SK-N-SH (cell line): ENCODE data around the gene FBF1.

Experiments used
- CTCF ChIP-seq: fragments of 200-600 bp; sonication (generic); IDR thresholded peaks from 2 replicates; pipeline ENCODE4 v1.6.1; 2017; ENCODE audit warnings: antibody characterized with exemption, mild to moderate bottlenecking, moderate library complexity
- FOXM1 ChIP-seq: IDR thresholded peaks from 2 replicates; pipeline ENCODE4 v1.4.0; 2012; ENCODE audit warnings: low read depth, mild to moderate bottlenecking
- JUND ChIP-seq: IDR thresholded peaks from 2 replicates; pipeline ENCODE4 v1.4.0; 2012
- MEF2A ChIP-seq: IDR thresholded peaks from 2 replicates; pipeline ENCODE4 v1.4.0; 2012; ENCODE audit warnings: low read depth, borderline replicate concordance
- POLR2AphosphoS5 ChIP-seq: IDR thresholded peaks from 2 replicates; pipeline ENCODE4 v1.6.1; 2012; ENCODE audit warnings: low read depth, low read length
- RFX5 ChIP-seq: IDR thresholded peaks from 2 replicates; pipeline ENCODE4 v1.6.1; 2012; ENCODE audit warnings: mild to moderate bottlenecking, improper control_type of control experiment, low read length
- SIN3A ChIP-seq: IDR thresholded peaks from 2 replicates; pipeline ENCODE4 v1.6.1; 2012; ENCODE audit warnings: low read depth, mild to moderate bottlenecking, low read length, moderate library complexity, borderline replicate concordance
- SMC3 ChIP-seq: IDR thresholded peaks from 2 replicates; pipeline ENCODE4 v1.6.1; 2012; ENCODE audit warnings: low read depth, low read length, improper control_type of control experiment
- TEAD4 ChIP-seq: IDR thresholded peaks from 2 replicates; pipeline ENCODE4 v1.4.0; 2012; ENCODE audit warnings: mild to moderate bottlenecking, borderline replicate concordance; ENCODE audit not compliant: insufficient read depth
- ZBTB33 ChIP-seq: IDR thresholded peaks from 2 replicates; pipeline ENCODE4 v1.4.0; 2012; ENCODE audit warnings: low read depth, borderline replicate concordance
- TF ChIP-seq, protein P1 (sequence below): IDR thresholded peaks from 2 replicates; pipeline ENCODE4 v1.4.0; 2012; ENCODE audit warnings: low read depth
- TF ChIP-seq, protein P2 (sequence below): IDR thresholded peaks from 2 replicates; pipeline ENCODE4 v1.6.1; 2012; ENCODE audit warnings: mild to moderate bottlenecking, low read depth, low read length, moderate library complexity

- no peak for TF ChIP-seq CTCF
- TF ChIP-seq JUND = no peak
- no peak for TF ChIP-seq SIN3A
- TF ChIP-seq SMC3 = no peak
- no peak for TF ChIP-seq MEF2A
- TF ChIP-seq, protein P1, sequence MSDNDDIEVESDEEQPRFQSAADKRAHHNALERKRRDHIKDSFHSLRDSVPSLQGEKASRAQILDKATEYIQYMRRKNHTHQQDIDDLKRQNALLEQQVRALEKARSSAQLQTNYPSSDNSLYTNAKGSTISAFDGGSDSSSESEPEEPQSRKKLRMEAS = no peak
- TF ChIP-seq FOXM1 = no peak
- TF ChIP-seq TEAD4 = no peak
- no peak for TF ChIP-seq ZBTB33
- TF ChIP-seq RFX5 = no peak
- TF ChIP-seq POLR2AphosphoS5 = no peak
- TF ChIP-seq, protein P2, sequence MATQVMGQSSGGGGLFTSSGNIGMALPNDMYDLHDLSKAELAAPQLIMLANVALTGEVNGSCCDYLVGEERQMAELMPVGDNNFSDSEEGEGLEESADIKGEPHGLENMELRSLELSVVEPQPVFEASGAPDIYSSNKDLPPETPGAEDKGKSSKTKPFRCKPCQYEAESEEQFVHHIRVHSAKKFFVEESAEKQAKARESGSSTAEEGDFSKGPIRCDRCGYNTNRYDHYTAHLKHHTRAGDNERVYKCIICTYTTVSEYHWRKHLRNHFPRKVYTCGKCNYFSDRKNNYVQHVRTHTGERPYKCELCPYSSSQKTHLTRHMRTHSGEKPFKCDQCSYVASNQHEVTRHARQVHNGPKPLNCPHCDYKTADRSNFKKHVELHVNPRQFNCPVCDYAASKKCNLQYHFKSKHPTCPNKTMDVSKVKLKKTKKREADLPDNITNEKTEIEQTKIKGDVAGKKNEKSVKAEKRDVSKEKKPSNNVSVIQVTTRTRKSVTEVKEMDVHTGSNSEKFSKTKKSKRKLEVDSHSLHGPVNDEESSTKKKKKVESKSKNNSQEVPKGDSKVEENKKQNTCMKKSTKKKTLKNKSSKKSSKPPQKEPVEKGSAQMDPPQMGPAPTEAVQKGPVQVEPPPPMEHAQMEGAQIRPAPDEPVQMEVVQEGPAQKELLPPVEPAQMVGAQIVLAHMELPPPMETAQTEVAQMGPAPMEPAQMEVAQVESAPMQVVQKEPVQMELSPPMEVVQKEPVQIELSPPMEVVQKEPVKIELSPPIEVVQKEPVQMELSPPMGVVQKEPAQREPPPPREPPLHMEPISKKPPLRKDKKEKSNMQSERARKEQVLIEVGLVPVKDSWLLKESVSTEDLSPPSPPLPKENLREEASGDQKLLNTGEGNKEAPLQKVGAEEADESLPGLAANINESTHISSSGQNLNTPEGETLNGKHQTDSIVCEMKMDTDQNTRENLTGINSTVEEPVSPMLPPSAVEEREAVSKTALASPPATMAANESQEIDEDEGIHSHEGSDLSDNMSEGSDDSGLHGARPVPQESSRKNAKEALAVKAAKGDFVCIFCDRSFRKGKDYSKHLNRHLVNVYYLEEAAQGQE = no peak
These were observed 59.0 kb downstream of the FBF1 start for GRCh38 chr17:75881678-75882454.
